ENCODE measurements around the gene SLC4A7.

DNA sequence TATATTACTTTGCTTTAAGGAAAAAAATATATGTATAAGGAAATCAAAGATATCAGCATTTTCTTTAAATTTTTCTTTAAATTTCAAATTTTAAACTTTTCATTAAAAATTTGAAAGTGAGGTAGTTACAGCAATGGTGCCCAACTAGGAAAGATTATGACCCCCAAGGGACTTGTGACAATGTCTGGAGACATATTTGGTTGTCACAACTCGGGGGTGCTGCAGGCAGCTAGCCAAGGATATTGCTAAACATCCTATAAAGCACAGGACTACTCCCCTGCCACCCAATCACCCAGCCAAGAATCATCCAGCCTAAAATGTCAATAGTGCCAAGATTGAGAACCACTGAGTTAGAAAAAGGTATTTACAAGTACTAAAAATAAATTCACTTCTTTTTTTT lies 57.3 kb downstream of the SLC4A7 start:
- TF ChIP-seq, protein P1, sequence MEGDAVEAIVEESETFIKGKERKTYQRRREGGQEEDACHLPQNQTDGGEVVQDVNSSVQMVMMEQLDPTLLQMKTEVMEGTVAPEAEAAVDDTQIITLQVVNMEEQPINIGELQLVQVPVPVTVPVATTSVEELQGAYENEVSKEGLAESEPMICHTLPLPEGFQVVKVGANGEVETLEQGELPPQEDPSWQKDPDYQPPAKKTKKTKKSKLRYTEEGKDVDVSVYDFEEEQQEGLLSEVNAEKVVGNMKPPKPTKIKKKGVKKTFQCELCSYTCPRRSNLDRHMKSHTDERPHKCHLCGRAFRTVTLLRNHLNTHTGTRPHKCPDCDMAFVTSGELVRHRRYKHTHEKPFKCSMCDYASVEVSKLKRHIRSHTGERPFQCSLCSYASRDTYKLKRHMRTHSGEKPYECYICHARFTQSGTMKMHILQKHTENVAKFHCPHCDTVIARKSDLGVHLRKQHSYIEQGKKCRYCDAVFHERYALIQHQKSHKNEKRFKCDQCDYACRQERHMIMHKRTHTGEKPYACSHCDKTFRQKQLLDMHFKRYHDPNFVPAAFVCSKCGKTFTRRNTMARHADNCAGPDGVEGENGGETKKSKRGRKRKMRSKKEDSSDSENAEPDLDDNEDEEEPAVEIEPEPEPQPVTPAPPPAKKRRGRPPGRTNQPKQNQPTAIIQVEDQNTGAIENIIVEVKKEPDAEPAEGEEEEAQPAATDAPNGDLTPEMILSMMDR (IDR thresholded peaks at IDR 0.05), result no peak
- no peak for TF ChIP-seq POLR2A (IDR thresholded peaks at IDR 0.05)
